ENCODE measurements around the gene MT2A. TPM values are rescaled to one million over a fixed set of nuclear protein-coding genes. Genes with fewer than 3 reads are reported as not detected.

The MT2A gene
- total and polyA plus RNA-seq, 2 of the 13 experiments (the other 11 are each of a cell fraction or from before 2014, with no cell fraction given) = 135 to 371 TPM

- TF ChIP-seq YEATS4 (CRISPR knock-in tag; IDR thresholded peaks at IDR 0.05; ENCODE audit: borderline replicate concordance) (no peak), ZNF513 (CRISPR knock-in tag; conservative IDR thresholded peaks at IDR 0.05) (no peak), ZSCAN30 (CRISPR knock-in tag; IDR thresholded peaks at IDR 0.05) (no peak), ZNF737 (CRISPR knock-in tag; IDR thresholded peaks at IDR 0.05; ENCODE audit: borderline replicate concordance) (no peak), LBX2 (CRISPR knock-in tag; IDR thresholded peaks at IDR 0.05; ENCODE audit: borderline replicate concordance) (no peak), ZFP36L1 (CRISPR knock-in tag; IDR thresholded peaks at IDR 0.05) (no peak), IKZF4 (CRISPR knock-in tag; IDR thresholded peaks at IDR 0.05; ENCODE audit: borderline replicate concordance, low read depth, not compliant biosample characterization) (no peak), ZBTB34 (CRISPR knock-in tag; IDR thresholded peaks at IDR 0.05) (no peak), ZNF224 (CRISPR knock-in tag; IDR thresholded peaks at IDR 0.05) (no peak), ZNF644 (CRISPR knock-in tag; IDR thresholded peaks at IDR 0.05; ENCODE audit: low read depth) (0 out of 2 replicates have a peak, but pooled peaks have one; percentile 36), ARNT (IDR thresholded peaks at IDR 0.05) (no peak), ZNF333 (CRISPR knock-in tag; IDR thresholded peaks at IDR 0.05; ENCODE audit: borderline replicate concordance) (peak; percentile 39; the same call in 1 of the 2 replicates), HMGA1 (CRISPR knock-in tag; conservative IDR thresholded peaks at IDR 0.05) (no peak), ZNF784 (CRISPR knock-in tag; IDR thresholded peaks at IDR 0.05; ENCODE audit: borderline replicate concordance) (no peak), STAG1 (CRISPR knock-in tag; IDR thresholded peaks at IDR 0.05) (peak; percentile 94), DBP (CRISPR knock-in tag; IDR thresholded peaks at IDR 0.05; ENCODE audit: not compliant biosample characterization) (no peak), ZNF687 (CRISPR knock-in tag; IDR thresholded peaks at IDR 0.05) (peak; percentile 18; the same call in 1 of the 2 replicates), ZBTB25 (CRISPR knock-in tag; IDR thresholded peaks at IDR 0.05) (no peak), KLF11 (CRISPR knock-in tag; IDR thresholded peaks at IDR 0.05) (no peak)
Observed at GRCh38 chr16:56603589-56603988, 4.8 kb upstream of the MT2A start (continued).
